COLO829 (cell line): Measurements from ENCODE around the gene EMILIN1.

ENCODE experiments used
- DNase-seq: peaks from one replicate; pipeline ENCODE4 v3.0.0; 2012; ENCODE audit warnings: low spot score

Gene EMILIN1

DNA sequence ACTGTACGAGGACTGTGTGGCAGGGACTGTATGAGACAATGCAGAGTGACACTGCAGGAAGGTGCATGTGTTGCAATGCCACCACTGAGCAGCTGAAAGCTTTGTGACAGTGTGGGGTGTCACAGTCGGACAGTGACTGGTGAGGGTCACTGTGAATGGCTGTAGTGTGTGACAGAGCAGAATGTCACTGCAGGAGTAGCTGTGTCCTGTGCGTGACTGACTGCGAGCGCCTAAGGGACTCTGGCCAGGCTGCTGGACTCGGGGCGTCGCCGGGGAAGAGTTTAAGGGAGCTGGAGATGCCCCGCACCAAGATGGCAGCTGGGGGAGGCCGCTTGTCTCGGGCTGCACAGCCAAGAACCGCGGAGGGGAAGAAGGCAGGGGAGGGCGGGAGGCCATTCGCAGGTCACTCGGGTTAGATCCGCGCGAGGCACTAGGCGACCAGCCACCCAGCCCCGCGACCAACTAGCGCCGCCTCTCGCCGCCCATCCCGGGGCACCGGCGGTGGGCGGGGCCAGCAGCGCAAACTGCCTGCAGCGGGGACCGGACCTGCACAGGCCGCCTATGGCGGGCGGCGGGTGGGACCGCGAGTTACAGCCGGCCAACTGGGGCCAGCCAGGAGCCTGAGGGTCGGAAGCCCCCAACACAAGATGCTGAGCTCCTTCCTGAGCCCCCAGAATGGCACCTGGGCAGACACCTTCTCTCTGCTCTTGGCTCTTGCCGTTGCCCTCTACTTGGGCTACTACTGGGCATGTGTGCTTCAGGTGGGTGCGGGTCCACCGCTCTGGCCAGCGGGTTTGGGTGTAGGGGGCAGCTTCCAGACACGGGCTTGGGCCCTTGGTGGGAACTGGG is 45.1 kb downstream of the EMILIN1 start, which contains the start of gene ABHD1:
Gene ABHD1 (plus strand): TSS at position 514 of the 849 bp plus-strand sequence. CDS start 134 bp downstream, at position 648.
- no peak for DNase-seq

DNA sequence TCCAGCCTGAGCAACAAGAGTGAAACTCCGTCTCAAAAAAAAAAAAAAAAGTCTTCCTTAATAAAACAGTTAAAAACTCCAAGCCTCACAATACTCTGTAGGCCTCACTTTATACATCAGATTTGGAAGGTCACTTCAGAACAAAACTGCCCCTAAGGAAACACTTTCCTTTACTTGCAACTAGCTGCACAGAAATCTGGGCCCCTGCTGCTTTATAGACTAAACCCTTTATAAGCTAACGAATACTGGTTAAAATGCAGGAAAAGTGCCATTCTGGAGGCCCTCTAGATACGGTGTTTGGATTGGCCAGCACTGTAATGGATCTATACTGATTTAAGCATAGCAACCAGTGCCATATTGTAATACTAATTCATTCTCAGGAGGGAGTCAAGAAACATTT is 46.7 kb downstream of the EMILIN1 start:
- DNase-seq: no peak

DNA sequence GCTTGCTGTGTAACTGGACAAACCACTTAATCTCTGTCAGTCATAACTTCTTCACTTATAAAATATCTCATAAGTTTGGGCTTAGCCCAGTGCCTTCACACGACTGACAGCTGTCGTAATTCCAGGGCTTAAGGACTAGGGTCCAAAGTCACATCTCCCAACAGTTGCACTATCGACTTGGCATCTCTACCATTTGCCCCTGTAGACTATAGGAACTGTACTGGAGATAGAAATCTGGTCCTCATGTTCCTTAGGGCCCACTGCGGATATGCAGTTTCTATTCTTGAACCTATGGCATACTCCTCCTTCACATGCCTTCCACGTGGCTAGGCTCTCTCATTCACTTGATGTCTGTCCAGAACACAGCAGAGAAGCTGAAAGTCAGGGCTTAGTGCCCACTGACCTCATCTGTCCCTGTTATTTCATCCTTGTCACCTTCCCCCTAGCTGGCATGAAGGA is 47.9 kb downstream of the EMILIN1 start:
- DNase-seq: no peak

DNA sequence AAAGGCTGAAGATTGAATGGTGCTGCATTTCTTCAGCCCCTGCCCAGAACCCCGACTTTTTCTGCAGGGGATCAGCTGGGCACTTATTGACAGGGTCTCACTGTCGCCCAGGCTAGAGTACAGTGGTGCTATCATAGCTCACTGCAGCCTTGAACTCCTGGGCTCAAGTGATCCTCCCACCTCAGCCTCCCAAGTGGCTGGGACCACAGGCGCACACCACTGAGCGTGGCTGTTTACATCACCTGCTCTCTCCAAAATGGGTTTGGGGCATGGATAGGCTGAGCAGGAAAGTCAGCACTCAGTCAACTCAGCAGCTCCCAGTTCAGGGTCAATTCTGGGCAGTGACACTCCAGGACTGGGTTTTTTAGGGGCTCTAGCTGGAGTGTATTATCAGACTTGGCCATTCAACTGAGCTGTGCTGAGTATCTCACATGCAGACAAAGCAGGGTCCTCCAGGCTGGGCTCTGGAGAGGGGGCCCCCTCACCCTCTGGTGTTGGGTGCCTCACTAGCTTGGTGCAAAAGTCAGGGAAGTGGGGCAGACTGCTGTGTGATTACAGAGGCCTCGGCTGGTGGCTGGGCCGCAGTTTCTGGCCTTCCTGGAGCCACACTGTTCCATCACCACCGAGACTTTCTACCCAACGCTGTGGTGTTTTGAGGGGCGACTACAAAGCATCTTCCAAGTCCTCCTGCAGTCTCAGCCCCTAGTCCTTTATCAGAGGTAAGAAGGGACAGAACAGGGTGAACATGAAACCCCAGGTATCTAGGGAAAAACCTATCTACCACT is 49.7 kb downstream of the EMILIN1 start:
- DNase-seq: no peak

DNA sequence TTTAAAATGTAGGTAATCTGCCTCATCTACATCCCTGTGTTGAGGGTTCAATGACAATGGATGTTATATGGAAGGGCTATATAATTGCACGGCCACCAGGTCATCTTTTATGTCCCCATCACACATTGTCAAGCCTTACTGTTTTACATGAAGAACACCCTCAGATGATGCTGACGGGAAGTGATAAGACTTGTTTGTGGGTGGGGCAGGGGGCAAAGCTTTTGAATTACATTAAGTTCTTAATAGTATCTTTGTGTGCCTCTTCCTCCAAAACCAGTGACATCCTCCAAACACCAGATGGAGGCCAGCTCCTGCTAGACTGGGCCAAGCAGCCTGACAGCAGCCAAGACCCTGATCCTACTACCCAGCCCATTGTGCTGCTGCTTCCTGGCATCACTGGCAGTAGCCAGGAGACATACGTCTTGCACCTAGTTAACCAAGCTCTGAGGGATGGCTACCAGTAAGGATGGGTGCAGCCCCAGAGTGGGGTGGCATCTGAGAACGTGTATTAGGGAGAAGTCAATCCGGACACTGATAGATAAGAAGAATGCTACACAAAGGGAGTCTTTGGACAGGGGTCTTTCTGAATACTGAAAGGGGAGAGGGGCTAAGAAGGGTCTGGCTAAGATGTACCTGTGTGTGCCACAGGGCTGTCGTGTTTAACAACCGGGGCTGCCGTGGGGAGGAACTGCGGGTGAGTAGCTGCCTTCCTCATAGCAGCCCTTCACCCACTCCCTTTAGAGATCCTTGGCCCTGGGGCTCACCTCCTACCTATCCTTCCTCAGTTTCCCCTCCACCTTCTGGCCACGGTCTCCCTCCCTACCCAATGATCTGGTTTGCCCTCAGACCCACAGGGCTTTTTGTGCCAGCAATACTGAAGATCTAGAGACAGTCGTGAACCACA is 50.5 kb downstream of the EMILIN1 start:
- DNase-seq: no peak

DNA sequence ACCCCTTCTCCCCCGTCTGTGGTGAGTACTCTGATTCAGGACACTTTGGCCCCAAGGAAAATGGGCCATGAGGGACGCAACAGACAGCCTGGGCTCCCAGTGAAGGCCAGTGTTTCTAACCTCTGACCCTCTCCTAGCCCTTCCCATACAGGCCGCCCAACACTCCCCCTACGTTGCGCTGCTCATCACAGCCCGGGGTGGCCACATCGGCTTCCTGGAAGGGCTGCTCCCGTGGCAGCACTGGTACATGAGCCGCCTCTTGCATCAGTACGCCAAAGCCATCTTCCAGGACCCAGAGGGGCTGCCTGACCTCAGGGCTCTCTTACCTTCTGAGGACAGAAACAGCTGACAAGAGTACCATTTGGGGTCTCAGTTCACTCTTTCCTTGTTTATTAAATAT is 52.0 kb downstream of the EMILIN1 start:
- no peak for DNase-seq

DNA sequence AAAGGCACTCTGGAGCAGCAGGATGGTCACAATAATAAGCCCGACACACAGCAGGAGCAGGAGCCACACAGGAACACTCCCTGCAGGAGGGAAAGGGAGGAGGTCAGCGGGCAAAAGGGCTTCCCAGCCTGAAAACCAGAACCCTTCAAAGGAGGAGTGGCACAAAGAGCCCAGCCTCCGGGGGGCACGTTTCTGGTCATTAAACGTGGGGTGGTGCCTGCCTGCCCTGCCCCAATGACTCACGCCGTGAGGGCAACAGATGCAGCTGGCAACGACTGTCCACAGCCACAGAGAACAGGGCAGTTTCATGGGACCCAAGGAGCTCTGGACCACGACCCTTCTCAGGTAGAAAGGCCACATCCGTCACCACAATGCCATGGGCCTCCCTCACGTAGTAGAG is 53.0 kb downstream of the EMILIN1 start:
- no peak for DNase-seq

DNA sequence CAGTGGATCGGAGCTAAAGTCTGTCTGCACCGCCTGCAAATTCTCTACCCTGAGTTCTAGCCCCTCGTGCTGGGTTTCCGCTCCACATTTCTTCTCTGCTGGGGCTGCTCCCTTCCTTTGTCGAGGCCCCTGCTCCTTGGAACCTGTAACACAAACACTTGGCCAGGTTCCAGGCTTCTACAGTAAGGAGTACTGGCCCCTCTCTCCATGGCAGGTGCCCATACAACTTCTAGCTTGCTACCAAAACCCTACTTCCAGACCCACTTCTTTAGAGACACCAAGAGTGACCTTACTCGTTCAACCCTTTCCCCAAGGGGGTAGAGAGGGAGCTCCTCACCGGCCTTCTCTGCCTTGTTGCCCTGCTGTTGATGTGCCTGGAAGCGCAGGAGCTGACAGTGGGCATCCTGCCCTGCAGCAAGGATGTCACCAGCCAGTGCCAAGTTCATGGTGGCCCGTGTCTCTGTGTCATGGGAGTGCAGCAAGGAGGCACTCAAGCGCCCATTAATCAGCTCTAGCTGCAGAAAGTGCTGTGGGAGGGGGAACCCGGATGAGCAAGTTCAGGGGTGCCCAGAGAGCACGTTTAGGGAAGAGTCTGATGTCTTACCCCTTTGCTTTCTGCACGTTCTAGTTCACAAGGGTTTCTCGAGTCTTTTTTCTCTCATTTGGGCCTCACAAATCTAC is 54.9 kb downstream of the EMILIN1 start:
- DNase-seq: no peak

DNA sequence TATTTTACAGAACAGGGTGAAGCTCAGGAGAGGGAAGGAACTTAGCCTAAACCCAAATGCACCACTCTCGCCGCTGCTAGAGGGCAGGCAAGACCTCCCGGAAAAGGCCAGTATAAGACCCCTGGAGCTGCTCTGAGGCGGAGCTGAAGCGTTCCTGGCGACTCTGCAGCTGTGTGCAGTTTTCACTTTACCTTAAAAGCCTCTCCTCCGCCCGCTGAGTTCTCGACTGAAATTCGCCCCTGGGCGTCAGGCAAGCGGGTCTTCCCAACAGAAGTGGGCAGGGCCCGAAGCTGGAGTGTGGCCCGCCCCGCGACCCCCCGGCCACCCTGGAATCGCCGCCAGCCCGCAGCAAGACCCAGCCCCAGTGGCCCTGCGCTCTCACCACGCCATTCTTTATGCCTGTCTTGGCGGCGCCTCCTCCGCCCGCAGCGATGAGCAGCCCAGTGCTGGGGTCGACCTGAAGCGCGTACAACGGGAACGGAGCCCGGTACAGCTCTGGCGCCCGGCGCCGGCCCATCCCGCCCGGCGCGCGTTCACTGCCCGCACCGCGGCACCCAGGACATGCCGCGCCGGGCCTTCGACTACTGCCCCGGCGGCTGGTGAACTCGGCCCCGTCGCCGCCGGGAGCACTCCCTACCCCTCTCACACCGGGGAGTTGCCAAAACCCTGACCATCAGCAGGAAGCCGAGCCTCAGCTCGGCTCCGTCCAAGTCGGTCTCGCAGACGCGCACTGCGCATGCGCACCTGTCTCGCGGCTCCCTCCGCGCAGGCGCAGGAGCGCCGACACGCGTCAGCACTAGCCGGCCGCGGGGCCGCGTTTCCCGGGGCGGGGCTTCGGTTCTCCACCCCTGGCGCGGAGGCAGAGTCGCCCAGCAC is 55.7 kb downstream of the EMILIN1 start, which contains the start of gene PREB:
Gene PREB (minus strand): TSS at position 732 of the 876 bp plus-strand sequence. CDS start 215 bp downstream, at position 517.
- peak; percentile 95 for DNase-seq

DNA sequence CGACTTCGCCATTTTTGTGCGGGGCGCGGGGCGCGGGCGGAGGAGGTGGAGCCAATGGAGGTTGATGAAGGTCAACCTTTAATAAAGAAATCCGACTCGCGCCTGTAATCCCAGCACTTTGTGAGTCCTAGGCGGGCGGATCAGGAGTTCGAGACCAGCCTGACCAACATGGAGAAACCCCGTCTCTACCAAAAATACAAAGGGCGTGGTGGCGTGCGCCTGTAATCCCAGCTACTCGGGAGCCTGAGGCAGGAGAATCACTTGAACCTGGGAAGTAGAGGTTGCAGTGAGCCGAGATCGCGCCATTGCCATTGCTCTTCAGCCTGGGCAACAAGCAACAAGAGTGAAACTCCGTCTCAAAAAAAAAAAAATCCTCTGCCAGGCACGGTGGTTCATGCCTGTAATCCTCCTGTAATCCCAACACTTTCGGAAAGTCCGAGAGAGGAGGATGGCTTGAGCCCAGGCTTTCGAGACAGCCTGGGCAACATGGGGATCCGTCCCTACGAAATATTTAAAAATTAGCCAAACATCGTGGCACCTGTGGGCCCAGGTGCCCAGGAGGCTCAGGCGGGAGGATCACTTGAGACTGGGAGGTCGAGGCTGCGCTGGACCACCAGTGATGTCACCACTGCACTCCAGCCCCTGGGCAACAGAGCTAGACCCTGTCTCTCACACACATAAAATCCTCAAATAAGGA is 56.5 kb downstream of the EMILIN1 start:
- DNase-seq: no peak

DNA sequence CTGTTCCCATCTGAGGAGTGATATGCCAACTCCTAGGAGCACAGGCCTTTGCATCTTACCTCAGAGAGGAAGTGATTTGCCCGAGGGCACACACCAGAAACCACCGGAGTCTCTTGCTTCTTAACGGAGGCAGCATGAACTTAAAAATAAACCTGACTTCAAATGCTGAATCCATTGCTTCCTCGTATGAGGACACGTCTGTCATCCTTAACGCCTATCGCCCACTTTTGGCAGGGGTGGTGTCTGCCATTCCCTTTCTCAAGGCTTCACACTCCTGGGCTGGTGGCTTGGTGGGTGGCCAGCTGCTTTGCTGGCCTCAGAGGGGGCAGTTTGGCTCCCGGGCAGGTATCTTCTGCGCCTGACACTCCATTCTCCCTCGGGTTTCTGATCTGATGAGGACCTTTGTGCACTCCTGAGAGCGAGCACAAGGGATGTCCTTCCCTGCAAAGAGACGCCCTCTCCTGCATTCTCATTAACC is 57.1 kb downstream of the EMILIN1 start:
- DNase-seq: no peak
